H9 (cell line): ENCODE measurements around the gene MBP. TPM values are rescaled to one million over a fixed set of nuclear protein-coding genes. Genes with fewer than 3 reads are reported as not detected.

ENCODE experiments used
- DNase-seq: peaks from one replicate; pipeline ENCODE4 v3.0.0-alpha.2; 2017
- H2AFZ ChIP-seq: one replicate; pipeline ENCODE4 v1.6.1; 2013; ENCODE audit warnings: mild to moderate bottlenecking, low read length, control low read depth, moderate library complexity
- H2AK5ac ChIP-seq: 2 replicates; pipeline ENCODE4 v1.6.1; 2013; ENCODE audit warnings: low read length, control low read depth, mixed read lengths; ENCODE audit not compliant: insufficient read length
- H2BK120ac ChIP-seq: one replicate; pipeline ENCODE4 v1.6.1; 2013; ENCODE audit warnings: low read depth, mild to moderate bottlenecking, low read length, control low read depth, inconsistent platforms; ENCODE audit not compliant: poor library complexity, severe bottlenecking
- H2BK12ac ChIP-seq: 2 replicates; pipeline ENCODE4 v1.6.1; 2013; ENCODE audit warnings: low read length, control low read depth, mixed read lengths, low read depth; ENCODE audit not compliant: insufficient read length
- H2BK15ac ChIP-seq: 2 replicates; pipeline ENCODE4 v1.6.1; 2013; ENCODE audit warnings: low read depth, low read length, control low read depth
- H2BK20ac ChIP-seq: one replicate; pipeline ENCODE4 v1.6.1; 2013; ENCODE audit warnings: low read depth, mild to moderate bottlenecking, low read length, control low read depth, inconsistent platforms; ENCODE audit not compliant: poor library complexity, severe bottlenecking
- H2BK5ac ChIP-seq: 2 replicates; pipeline ENCODE4 v1.6.1; 2013; ENCODE audit warnings: low read length, control low read depth, mixed read lengths; ENCODE audit not compliant: insufficient read length
- H3K14ac ChIP-seq: 2 replicates; pipeline ENCODE4 v1.6.1; 2013; ENCODE audit warnings: low read length, control low read depth; ENCODE audit not compliant: insufficient read depth
- H3K18ac ChIP-seq: 2 replicates; pipeline ENCODE4 v1.6.1; 2013; ENCODE audit warnings: low read depth, mild to moderate bottlenecking, mixed read lengths, low read length, control low read depth; ENCODE audit not compliant: insufficient read length
- H3K23ac ChIP-seq: 2 replicates; pipeline ENCODE4 v1.6.1; 2013; ENCODE audit warnings: low read length, control low read depth, mixed read lengths, low read depth; ENCODE audit not compliant: insufficient read length
- H3K23me2 ChIP-seq: 2 replicates; pipeline ENCODE4 v1.6.1; 2013; ENCODE audit warnings: low read depth, mild to moderate bottlenecking, mixed read lengths, low read length, control low read depth; ENCODE audit not compliant: insufficient read length, poor library complexity, severe bottlenecking
- H3K27ac ChIP-seq: 2 replicates; pipeline ENCODE4 v1.5.1; 2013; ENCODE audit warnings: low read length, control low read depth, mixed read lengths, low read depth; ENCODE audit not compliant: insufficient read length
- H3K27me3 ChIP-seq: 2 replicates; pipeline ENCODE4 v1.6.1; 2013; ENCODE audit warnings: low read length, control low read depth, inconsistent platforms; ENCODE audit not compliant: insufficient read depth
- H3K4ac ChIP-seq: 2 replicates; pipeline ENCODE4 v1.6.1; 2013; ENCODE audit warnings: low read depth, mild to moderate bottlenecking, control low read depth, inconsistent platforms, low read length, moderate library complexity
- H3K4me1 ChIP-seq: 2 replicates; pipeline ENCODE4 v1.6.1; 2013; ENCODE audit warnings: low read length, control low read depth, inconsistent platforms; ENCODE audit not compliant: insufficient read depth
- H3K4me2 ChIP-seq: 2 replicates; pipeline ENCODE4 v1.6.1; 2013; ENCODE audit warnings: low read length, control low read depth, mixed read lengths; ENCODE audit not compliant: insufficient read length, insufficient read depth
- H3K56ac ChIP-seq: 2 replicates; pipeline ENCODE4 v1.6.1; 2013; ENCODE audit warnings: low read depth, mild to moderate bottlenecking, mixed read lengths, low read length, control low read depth; ENCODE audit not compliant: insufficient read length
- H3K79me1 ChIP-seq: 2 replicates; pipeline ENCODE4 v1.6.1; 2013; ENCODE audit warnings: low read depth, mild to moderate bottlenecking, moderate library complexity, low read length, control low read depth, inconsistent platforms; ENCODE audit not compliant: insufficient read depth, poor library complexity, severe bottlenecking
- H3K79me2 ChIP-seq: 2 replicates; pipeline ENCODE4 v1.6.1; 2013; ENCODE audit warnings: low read length, control low read depth, inconsistent platforms; ENCODE audit not compliant: insufficient read depth
- H3K9ac ChIP-seq: 2 replicates; pipeline ENCODE4 v1.6.1; 2013; ENCODE audit warnings: low read length, control low read depth, mixed read lengths; ENCODE audit not compliant: insufficient read length; ENCODE audit errors: extremely low read depth
- H3K9me3 ChIP-seq: one replicate; pipeline ENCODE4 v1.6.1; 2013; ENCODE audit warnings: low read depth, low read length, inconsistent platforms; ENCODE audit not compliant: control insufficient read depth
- H3T11ph ChIP-seq: one replicate; pipeline ENCODE4 v1.6.1; 2013; ENCODE audit warnings: mild to moderate bottlenecking, low read length, control low read depth, inconsistent platforms
- H4K20me1 ChIP-seq: one replicate; pipeline ENCODE4 v1.6.1; 2013; ENCODE audit not compliant: control insufficient read depth, insufficient read length, insufficient read depth
- H4K5ac ChIP-seq: 2 replicates; pipeline ENCODE4 v1.6.1; 2013; ENCODE audit warnings: low read depth, mild to moderate bottlenecking, mixed read lengths, low read length, control low read depth; ENCODE audit not compliant: insufficient read length
- H4K8ac ChIP-seq: replicated peaks from 2 replicates; pipeline ENCODE4 v1.6.1; 2013; ENCODE audit warnings: low read length, control low read depth, mixed read lengths, low read depth; ENCODE audit not compliant: insufficient read length
- H4K91ac ChIP-seq: 2 replicates; pipeline ENCODE4 v1.6.1; 2013; ENCODE audit warnings: low read depth, mild to moderate bottlenecking, moderate library complexity, mixed read lengths, low read length, control low read depth; ENCODE audit not compliant: insufficient read length
- H3K27ac Mint-ChIP-seq, 3 experiments: 2 replicates in 2 of 3; 3 replicates in 1 of 3; pipeline ENCODE4 v1.8.0; 2020 to 2021; ENCODE audit warnings: mixed read lengths in 3 of 3, mild to moderate bottlenecking in 1 of 3, moderate library complexity in 1 of 3
- H3K27me3 Mint-ChIP-seq: 2 replicates; pipeline ENCODE4 v1.8.0; 2021; ENCODE audit warnings: low read depth, mild to moderate bottlenecking, moderate library complexity, mixed read lengths
- H3K36me3 Mint-ChIP-seq, 3 experiments: 2 replicates in 2 of 3; 3 replicates in 1 of 3; pipeline ENCODE4 v1.8.0; 2020 to 2021; ENCODE audit warnings: low read depth in 3 of 3, mixed read lengths in 3 of 3; ENCODE audit not compliant: insufficient read depth in 1 of 3
- H3K4me1 Mint-ChIP-seq, 2 experiments: 2 replicates each; pipeline ENCODE4 v1.8.0; 2020; ENCODE audit warnings: mixed read lengths in 2 of 2
- H3K4me3 Mint-ChIP-seq, 2 experiments: 2 replicates in 1 of 2; 3 replicates in 1 of 2; pipeline ENCODE4 v1.8.0; 2020 to 2021; ENCODE audit warnings: mild to moderate bottlenecking in 2 of 2, mixed read lengths in 2 of 2, moderate library complexity in 1 of 2
- H3K9me3 Mint-ChIP-seq, 2 experiments: 2 replicates in 1 of 2; 3 replicates in 1 of 2; pipeline ENCODE4 v1.8.0; 2020; ENCODE audit warnings: mild to moderate bottlenecking in 2 of 2, mixed read lengths in 2 of 2, moderate library complexity in 1 of 2
- CTCF ChIP-seq: fragments of 200-600 bp; sonication (generic); conservative IDR thresholded peaks from 3 replicates; pipeline ENCODE4 v1.8.0; 2021; ENCODE audit warnings: antibody characterized with exemption, mild to moderate bottlenecking
- whole genome bisulfite sequencing: extraction: QIAGEN DNeasy Blood & Tissue Kit; methylation state at CpG from one replicate; pipeline ENCODE4 v1.1.7; 2013; ENCODE audit warnings: missing lambda C conversion rate, low lambda C conversion rate, mixed read lengths; ENCODE audit not compliant: insufficient read length; ENCODE audit errors: extremely low coverage; 5-methylcytosine and 5-hydroxymethylcytosine counted together
- total RNA-seq: library from RNA; stranded (reverse); gene quantifications from 2 replicates; pipeline ENCODE4 v1.2.1, GENCODE V29; 2021

MBP gene
- total RNA-seq, 1 experiment from 2014 or later = 8.6 TPM

GRCh38 chr18:77020561-77020960 lies 112.0 kb downstream of the MBP start:
- Histone ChIP-seq H2BK5ac (no peak overlapping the region), H2BK12ac (no peak overlapping the region), H2AFZ (no peak overlapping the region), H3K18ac (no peak overlapping the region), H3K79me1 (no peaks in the 10 kb centered on the region), H3K4me1 (no peaks in the 10 kb centered on the region), H4K91ac (no peak overlapping the region), H4K5ac (no peak overlapping the region), H2AK5ac (no peak overlapping the region), H2BK120ac (no peak overlapping the region), H3K56ac (no peak overlapping the region), H4K8ac (no peak overlapping the region), H3K4ac (no peak overlapping the region), H2BK15ac (no peak overlapping the region), H3K9me3 (no peaks in the 10 kb centered on the region), H3T11ph (no peak overlapping the region), H3K4me2 (no peak overlapping the region), H3K23me2 (no peaks in the 10 kb centered on the region), H3K79me2 (no peaks in the 10 kb centered on the region), H3K14ac (no peak overlapping the region), H3K27ac (no peak overlapping the region), H3K27me3 (no peaks in the 10 kb centered on the region), H2BK20ac (no peak overlapping the region), H3K9ac (no peak overlapping the region), H4K20me1 (peaks cover 3% of the 10 kb centered on the region), H3K23ac (no peak overlapping the region)
- H3K27me3 Mint-ChIP-seq = peaks cover 19% of the 10 kb centered on the region
- H3K27ac Mint-ChIP-seq = no peak overlapping the region
- no peak for TF ChIP-seq CTCF
- peaks cover 9 to 12% of the 10 kb centered on the region in 2 experiments for H3K4me1 Mint-ChIP-seq
- H3K9me3 Mint-ChIP-seq = peaks cover 0 to 2% of the 10 kb centered on the region in 2 experiments; a peak in 2 of 5 replicates
- no peak for DNase-seq
- H3K4me3 Mint-ChIP-seq = no peak overlapping the region
- no CpG with 5 or more reads among the region's 11 CpGs for WGBS
- H3K36me3 Mint-ChIP-seq = peaks cover 0 to 9% (median 2%) of the 10 kb centered on the region in 3 experiments; a peak in 4 of 7 replicates
